HepG2 (cell line): ENCODE data around the gene EIF5. TPM values are rescaled to one million over a fixed set of nuclear protein-coding genes. Genes with fewer than 3 reads are reported as not detected.

Source experiments
- ATAC-seq: fragments of 200-7000 bp; cut with Tn5 transposase; 3 replicates; pipeline ENCODE4 v1.9.1; 2020; ENCODE audit warnings: mild to moderate bottlenecking, moderate library complexity
- BruUV-seq: library from RNA; stranded (reverse); fragments of 400-500 nt; replicated peaks from 2 replicates; lab custom pipeline; 2021; lab: Mats Ljungman, UMichigan
- CTCF ChIA-PET: fragments of 300-600 bp; formaldehyde crosslinking; extraction: SDS; loops from one replicate; lab custom pipeline; 2021; ENCODE audit warnings: low total read pairs, inconsistent platforms, low intra/inter-chr PET ratio; lab: Yijun Ruan, JAX
- POLR2A ChIA-PET: fragments of 350-600 bp; sonication (Branson Sonifier 250); formaldehyde crosslinking; loops from one replicate; lab custom pipeline; 2020; ENCODE audit warnings: antibody characterized with exemption, inconsistent platforms; lab: Yijun Ruan, JAX
- DNase-seq: peaks from one replicate; pipeline ENCODE4 v3.0.0-alpha.2; 2015; ENCODE audit warnings: low spot score
- FAIRE-seq: peaks from 3 replicates; lab custom pipeline; 2011; peaks lifted over from hg19 to GRCh38; lab: Jason Lieb, UNC
- H2AFZ ChIP-seq: one replicate; pipeline ENCODE4 v1.6.1; 2011; ENCODE audit warnings: low read length, inconsistent platforms
- H3K27ac ChIP-seq: fragments of 300-600 bp; 3 replicates; pipeline ENCODE4 v1.8.0; 2011; ENCODE audit warnings: mixed run types, mild to moderate bottlenecking, mixed read lengths, low read length, inconsistent platforms; ENCODE audit not compliant: insufficient read depth; ENCODE audit errors: extremely low read length
- H3K27me3 ChIP-seq, 2 experiments: fragments of 200-600 bp in 1 of 2; 2 replicates in 1 of 2; 3 replicates in 1 of 2; pipeline versions ENCODE4 v1.6.0 to v1.8.0; 2011; ENCODE audit warnings: low read length in 2 of 2, mild to moderate bottlenecking in 2 of 2, moderate library complexity in 2 of 2, inconsistent platforms in 1 of 2; ENCODE audit not compliant: insufficient read depth in 2 of 2, control insufficient read depth in 1 of 2
- H3K36me3 ChIP-seq, 2 experiments: fragments of 200-600 bp in 1 of 2; replicated peaks in 1 of 2; 2 replicates in 1 of 2; 3 replicates in 1 of 2; pipeline versions ENCODE4 v1.5.1 to v1.8.0; 2011; ENCODE audit warnings: low read length in 2 of 2, inconsistent platforms in 1 of 2; ENCODE audit not compliant: insufficient read depth in 2 of 2, control insufficient read depth in 1 of 2
- H3K4me1 ChIP-seq: 2 replicates; pipeline ENCODE4 v1.5.1; 2012; ENCODE audit warnings: low read length, inconsistent platforms; ENCODE audit not compliant: insufficient read depth
- H3K4me2 ChIP-seq: 2 replicates; pipeline ENCODE4 v1.6.0; 2011; ENCODE audit warnings: low read depth, low read length, inconsistent platforms
- H3K4me3 ChIP-seq, 3 experiments: fragments of 200-600 bp in 1 of 3; sonication (generic), shearing (Covaris generic) in 1 of 3; replicated peaks in 1 of 3; 2 replicates each; pipeline ENCODE4 v1.5.1; 2011 to 2016; ENCODE audit warnings: low read length in 3 of 3, inconsistent platforms in 2 of 3, low read depth in 2 of 3, mild to moderate bottlenecking in 2 of 3, control low read depth in 1 of 3, mixed read lengths in 1 of 3; ENCODE audit not compliant: insufficient read depth in 1 of 3
- H3K79me2 ChIP-seq: one replicate; pipeline ENCODE4 v1.6.1; 2011; ENCODE audit warnings: low read length, inconsistent platforms; ENCODE audit not compliant: insufficient read depth
- H3K9ac ChIP-seq: 2 replicates; pipeline ENCODE4 v1.6.0; 2011; ENCODE audit warnings: mild to moderate bottlenecking, low read depth, low read length, inconsistent platforms; ENCODE audit not compliant: insufficient read depth
- H3K9me3 ChIP-seq: 2 replicates; pipeline ENCODE4 v1.5.1; 2012; ENCODE audit warnings: mild to moderate bottlenecking, low read length
- H4K20me1 ChIP-seq: 2 replicates; pipeline ENCODE4 v1.6.0; 2011; ENCODE audit warnings: inconsistent platforms, mild to moderate bottlenecking, low read length, moderate library complexity; ENCODE audit not compliant: insufficient read depth
- CEBPG ChIP-seq: IDR thresholded peaks from 2 replicates; pipeline ENCODE4 v1.6.1; 2016
- CSRNP1 ChIP-seq: sonication (generic); formaldehyde crosslinking; IDR thresholded peaks from 2 replicates; pipeline ENCODE4 v1.8.1; 2023; ENCODE audit warnings: mild to moderate bottlenecking, missing genetic modification reagents
- GPBP1L1 ChIP-seq: sonication (generic); formaldehyde crosslinking; IDR thresholded peaks from 2 replicates; pipeline ENCODE4 v1.5.0; 2020; ENCODE audit warnings: mild to moderate bottlenecking, missing genetic modification reagents
- IRF1 ChIP-seq: sonication (generic); formaldehyde crosslinking; IDR thresholded peaks from 2 replicates; pipeline ENCODE4 v1.4.0; 2020; ENCODE audit warnings: low read depth, mild to moderate bottlenecking, missing genetic modification reagents
- NPAS2 ChIP-seq: sonication (generic); formaldehyde crosslinking; IDR thresholded peaks from 2 replicates; pipeline ENCODE4 v1.8.0; 2022; ENCODE audit warnings: mild to moderate bottlenecking, missing genetic modification reagents, borderline replicate concordance
- RARG ChIP-seq: sonication (generic); formaldehyde crosslinking; IDR thresholded peaks from 2 replicates; pipeline ENCODE4 v1.4.0; 2020; ENCODE audit warnings: low read depth, mild to moderate bottlenecking, missing genetic modification reagents
- RFX5 ChIP-seq: IDR thresholded peaks from 2 replicates; pipeline ENCODE4 v1.6.1; 2011; ENCODE audit warnings: low read depth, low read length, improper control_type of control experiment
- SOX6 ChIP-seq, 2 experiments: fragments of 450-650 bp in 1 of 2; sonication (generic) in 1 of 2; formaldehyde crosslinking in 1 of 2; IDR thresholded peaks; 2 replicates each; pipeline versions ENCODE4 v1.4.0 to v1.6.1; 2017 to 2020; ENCODE audit warnings: antibody characterized with exemption in 1 of 2, mild to moderate bottlenecking in 1 of 2, missing genetic modification reagents in 1 of 2
- TMF1 ChIP-seq: sonication (generic); formaldehyde crosslinking; IDR thresholded peaks from 2 replicates; pipeline ENCODE4 v1.8.1; 2022; ENCODE audit warnings: low read depth, missing genetic modification reagents
- UBTF ChIP-seq: sonication (generic); formaldehyde crosslinking; IDR thresholded peaks from 2 replicates; pipeline ENCODE4 v1.4.0; 2020; ENCODE audit warnings: mild to moderate bottlenecking, missing genetic modification reagents
- ZNF503 ChIP-seq: sonication (generic); formaldehyde crosslinking; IDR thresholded peaks from 2 replicates; pipeline ENCODE4 v1.4.0; 2020; ENCODE audit warnings: missing genetic modification reagents
- ZNF567 ChIP-seq: sonication (generic); formaldehyde crosslinking; IDR thresholded peaks from 2 replicates; pipeline ENCODE4 v1.8.1; 2023; ENCODE audit warnings: mild to moderate bottlenecking, missing genetic modification reagents, borderline replicate concordance
- ZNF709 ChIP-seq: sonication (generic); formaldehyde crosslinking; IDR thresholded peaks from 2 replicates; pipeline ENCODE4 v1.5.0; 2020; ENCODE audit warnings: mild to moderate bottlenecking, missing genetic modification reagents
- ZNF740 ChIP-seq: sonication (generic); formaldehyde crosslinking; IDR thresholded peaks from 2 replicates; pipeline ENCODE4 v1.4.0; 2020; ENCODE audit warnings: missing genetic modification reagents
- WGBS: methylation state at CpG from one replicate; pipeline ENCODE4 v1.1.6; 2017; ENCODE audit warnings: low lambda C conversion rate; 5-methylcytosine and 5-hydroxymethylcytosine counted together
- in situ Hi-C: cut with HindIII; loops from 2 replicates; pipeline ENCODE4 v1.10.0; 2017; ENCODE audit warnings: low pct_unique_long_range_greater_than_20kb; ENCODE audit not compliant: extremely low pct_ligation_motif_present
- intact Hi-C: fragments of 100-400 bp; cut with micrococcal nuclease; formaldehyde crosslinking; loops from one replicate; pipeline ENCODE4 v1.10.0; 2022; ENCODE audit not compliant: unreplicated experiment
- polyA plus RNA-seq, 8 experiments: library from polyadenylated mRNA; depleted of rRNA in 3 of 8; stranded (reverse) in 7 of 8; unstranded in 1 of 8; fragments of >200 nt; fragmentation: Illumina TruSeq in 4 of 8; extraction: Trizol in 4 of 8; gene quantifications; 2 replicates each; pipeline versions ENCODE4 v1.2.1 to v1.2.3, GENCODE V29; 2011 to 2016; ENCODE audit warnings: low read depth in 4 of 8, missing spikeins in 1 of 8, mixed read lengths in 1 of 8; ENCODE audit not compliant: insufficient read depth in 1 of 8
- total RNA-seq, 5 experiments: library from RNA; depleted of rRNA; stranded (reverse); fragments of >200 nt; fragmentation: Illumina TruSeq; extraction: Trizol; gene quantifications; 2 replicates each; pipeline ENCODE4 v1.2.3, GENCODE V29; 2016; ENCODE audit warnings: low read depth in 1 of 5

The EIF5 gene
- total and polyA plus RNA-seq, 2 of the 13 experiments (the other 11 are each of a cell fraction or from before 2014, with no cell fraction given), result 189 to 281 TPM

- ATAC-seq, result peak; percentile 57
- CTCF ChIA-PET, result no interaction called here
- H3K9me3 ChIP-seq, result no peaks in the 10 kb centered on the region
- in situ Hi-C loops, result no loop called here
- H3K36me3 ChIP-seq, result peaks cover 3 to 11% of the 10 kb centered on the region in 2 experiments; a peak in 4 of 5 replicates
- H3K9ac ChIP-seq, result no peak overlapping the region
- intact Hi-C loops, result loop anchor here (5.0 kb wide), 1 partner anchor 40 kb away; the partner anchor contains the start of gene MARK3
- POLR2A ChIA-PET, result interaction anchor here (0.8 to 5.8 kb wide), 5 partner anchors 9 to 31 kb away, joined by 3 to 87 read pairs (median 21); partner anchors contain the start of gene EIF5
- peak; percentile 60 for FAIRE-seq
- H3K4me2 ChIP-seq, result peak overlapping the region; percentile 70
- H3K27ac ChIP-seq, result peak overlapping the region; percentile 40
- no peaks in the 10 kb centered on the region; a peak in 1 of 5 replicates for H3K27me3 ChIP-seq
- H3K4me3 ChIP-seq, result peak overlapping the region in 1 of 3 experiments; percentile 26; a peak in 2 of 6 replicates
- WGBS, result 8% methylated on average over 12 of the region's 12 CpGs
- H3K79me2 ChIP-seq, result no peaks in the 10 kb centered on the region
- no peak overlapping the region for H2AFZ ChIP-seq
- peak; percentile 57 for DNase-seq
- H4K20me1 ChIP-seq, result peaks cover 5% of the 10 kb centered on the region; the same call in 1 of the 2 replicates
- peaks cover 38% of the 10 kb centered on the region for H3K4me1 ChIP-seq
- BruUV-seq, result no TSS peak
- TF ChIP-seq CEBPG (CRISPR knock-in tag) (peak; percentile 17; the same call in 1 of the 2 replicates), ZNF740 (CRISPR knock-in tag) (no peak), UBTF (CRISPR knock-in tag) (0 out of 2 replicates have a peak, but pooled peaks have one; percentile 3), SOX6 (IDR thresholded peaks at IDR 0.05) (no peak), SOX6 (CRISPR knock-in tag; IDR thresholded peaks at IDR 0.05) (peak; percentile 85), ZNF709 (no peak), IRF1 (CRISPR knock-in tag) (no peak), GPBP1L1 (no peak), ZNF567 (CRISPR knock-in tag) (no peak), NPAS2 (CRISPR knock-in tag) (no peak), RARG (CRISPR knock-in tag) (no peak), CSRNP1 (CRISPR knock-in tag) (no peak), ZNF503 (CRISPR knock-in tag) (no peak), RFX5 (peak; percentile 81), TMF1 (CRISPR knock-in tag) (no peak)
Observed at GRCh38 chr14:103347091-103347815, 13.2 kb downstream of the EIF5 start.
